GM12801 (cell line): ENCODE data around the gene RANBP1.

ENCODE experiments used
- TF ChIP-seq, protein P1 (sequence below): IDR thresholded peaks from one replicate; pipeline ENCODE4 v1.5.1; 2011; ENCODE audit warnings: control low read depth; ENCODE audit not compliant: insufficient read length; ENCODE audit errors: extremely low read depth

RANBP1 gene

GRCh38 chr22:20096574-20097420 is 19.1 kb upstream of the RANBP1 start:
- TF ChIP-seq, protein P1, sequence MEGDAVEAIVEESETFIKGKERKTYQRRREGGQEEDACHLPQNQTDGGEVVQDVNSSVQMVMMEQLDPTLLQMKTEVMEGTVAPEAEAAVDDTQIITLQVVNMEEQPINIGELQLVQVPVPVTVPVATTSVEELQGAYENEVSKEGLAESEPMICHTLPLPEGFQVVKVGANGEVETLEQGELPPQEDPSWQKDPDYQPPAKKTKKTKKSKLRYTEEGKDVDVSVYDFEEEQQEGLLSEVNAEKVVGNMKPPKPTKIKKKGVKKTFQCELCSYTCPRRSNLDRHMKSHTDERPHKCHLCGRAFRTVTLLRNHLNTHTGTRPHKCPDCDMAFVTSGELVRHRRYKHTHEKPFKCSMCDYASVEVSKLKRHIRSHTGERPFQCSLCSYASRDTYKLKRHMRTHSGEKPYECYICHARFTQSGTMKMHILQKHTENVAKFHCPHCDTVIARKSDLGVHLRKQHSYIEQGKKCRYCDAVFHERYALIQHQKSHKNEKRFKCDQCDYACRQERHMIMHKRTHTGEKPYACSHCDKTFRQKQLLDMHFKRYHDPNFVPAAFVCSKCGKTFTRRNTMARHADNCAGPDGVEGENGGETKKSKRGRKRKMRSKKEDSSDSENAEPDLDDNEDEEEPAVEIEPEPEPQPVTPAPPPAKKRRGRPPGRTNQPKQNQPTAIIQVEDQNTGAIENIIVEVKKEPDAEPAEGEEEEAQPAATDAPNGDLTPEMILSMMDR = no peak

GRCh38 chr22:20099099-20099711 is 16.7 kb upstream of the RANBP1 start:
- TF ChIP-seq, protein P1 = no peak

GRCh38 chr22:20101638-20102037 is 14.3 kb upstream of the RANBP1 start:
- TF ChIP-seq, protein P1 = no peak

- TF ChIP-seq, protein P1 = no peak
These were observed 13.6 kb upstream of the RANBP1 start for GRCh38 chr22:20102203-20102780.

DNA sequence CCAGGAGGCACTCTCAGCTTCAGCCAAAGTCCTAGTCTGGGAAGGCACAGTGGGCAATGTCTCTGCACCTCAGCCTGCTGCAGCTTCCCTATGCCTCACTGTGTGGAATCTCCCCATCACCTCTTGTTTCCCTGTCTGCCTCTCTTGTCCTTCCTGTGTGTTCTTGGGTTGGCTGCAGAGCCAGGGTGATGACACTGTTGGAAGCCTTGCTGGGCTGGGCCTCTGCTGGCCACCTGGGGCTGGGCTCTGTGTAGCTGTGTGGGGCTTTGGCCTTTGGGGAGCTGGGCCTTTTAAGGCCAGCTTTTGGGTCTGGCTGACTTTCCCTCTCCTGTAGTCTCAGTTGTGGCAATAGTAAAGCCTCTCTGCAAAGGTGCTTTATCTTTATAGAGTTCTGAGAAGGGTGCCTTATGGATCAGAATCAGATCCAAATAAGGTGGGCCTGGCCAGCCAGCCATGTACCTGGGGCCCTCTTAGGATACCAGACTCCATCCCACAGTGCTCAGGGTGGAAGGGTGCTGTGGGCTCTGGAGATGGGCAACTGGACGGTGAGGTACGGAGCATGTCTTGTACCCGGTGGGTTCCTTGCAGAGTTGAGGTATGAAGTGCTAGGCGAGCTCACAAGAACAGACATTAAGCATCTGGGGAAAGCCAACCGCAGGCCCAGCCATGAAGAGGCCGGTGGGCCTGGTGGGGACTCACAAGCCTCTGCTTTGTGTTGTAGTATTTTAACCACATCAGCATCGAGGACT is 10.3 kb upstream of the RANBP1 start:
- TF ChIP-seq, protein P1 = no peak

GRCh38 chr22:20106205-20106848 is 9.6 kb upstream of the RANBP1 start:
- TF ChIP-seq, protein P1 = no peak
